Psoas muscle (tissue), 8 donors: ENCODE measurements around the gene CDH4. TPM values are rescaled to one million over a fixed set of nuclear protein-coding genes. Genes with fewer than 3 reads are reported as not detected.

Source experiments
- ATAC-seq, 4 donors: fragments of 200-7000 bp; cut with Tn5 transposase; one replicate each; pipeline ENCODE4 v1.9.1; 2020; ENCODE audit warnings: moderate library complexity in 3 of 4, mild to moderate bottlenecking in 2 of 4
- DNase-seq, 2 donors: peaks; one replicate each; pipeline ENCODE4 v3.0.0-alpha.2; 2020
- H3K27ac ChIP-seq: fragments of 200-600 bp; one replicate; pipeline ENCODE4 v1.8.0; 2022
- H3K27me3 ChIP-seq, 3 donors: fragments of 200-600 bp in 1 of 3; one replicate each; pipeline versions ENCODE4 v1.6.1 to v1.8.0; 2013 to 2022; ENCODE audit warnings: low read length in 2 of 3, mild to moderate bottlenecking in 2 of 3, moderate library complexity in 1 of 3; ENCODE audit not compliant: insufficient read depth in 3 of 3
- H3K36me3 ChIP-seq, 2 donors: fragments of 200-600 bp in 1 of 2; one replicate each; pipeline versions ENCODE4 v1.6.1 to v1.8.0; 2013 to 2022; ENCODE audit warnings: low read depth in 1 of 2, mild to moderate bottlenecking in 1 of 2, moderate library complexity in 1 of 2; ENCODE audit not compliant: insufficient read depth in 1 of 2
- H3K4me1 ChIP-seq: fragments of 200-600 bp; one replicate; pipeline ENCODE4 v1.8.0; 2022
- H3K4me3 ChIP-seq: fragments of 200-600 bp; one replicate; pipeline ENCODE4 v1.8.0; 2022; ENCODE audit warnings: mild to moderate bottlenecking
- H3K9me3 ChIP-seq: fragments of 200-600 bp; one replicate; pipeline ENCODE4 v1.8.0; 2022
- WGBS, 3 donors: extraction: QIAGEN DNeasy Blood & Tissue Kit; methylation state at CpG; one replicate each; pipeline versions ENCODE4 v1.1.6 to v1.1.7; 2013; 5-methylcytosine and 5-hydroxymethylcytosine counted together
- intact Hi-C, 2 donors: fragments of 100-400 bp; cut with DNase I; formaldehyde crosslinking; loops; one replicate each; pipeline versions ENCODE4 v1.11.0 to v1.14.2; 2022
- polyA plus RNA-seq, 3 donors: library from polyadenylated mRNA; stranded (reverse); fragments of 200-250 nt; gene quantifications; one replicate each; pipeline ENCODE4 v1.2.3, GENCODE V29; 2013
- total RNA-seq, 4 donors: library from RNA; stranded (reverse); fragmentation: NEBNext Ultra II Directional in 2 of 4; extraction: Animal tissue kit (Norgen Biotek cat#: 25700) in 2 of 4; gene quantifications; one replicate each; pipeline versions ENCODE4 v1.2.1 to v1.2.4, GENCODE V29; 2021 to 2023
- TF ChIP-seq, protein P1 (sequence below): fragments of 200-600 bp; IDR thresholded peaks from one replicate; pipeline ENCODE4 v1.8.0; 2022; ENCODE audit warnings: antibody characterized with exemption
- donor health status: healthy with polysubstance abuse.
- donor health status: DM: no; HTN: no; CAD: no; lungs with moderate emphysema.
- donor health status: Bipolar disorder and iron deficiency.
- donor health status: healthy.
- donor health status: DM: yes; HTN: yes; CAD: no.
- donor health status: DM: no; HTN: no; CAD: no.
- donor health status: DM: no; HTN: no; CAD: no.
- donor health status: DM: yes; HTN: yes; CAD: no.

CDH4 gene
- total and polyA plus RNA-seq, 7 donors: 0.26 to 1.0 (median 0.34) TPM

DNA sequence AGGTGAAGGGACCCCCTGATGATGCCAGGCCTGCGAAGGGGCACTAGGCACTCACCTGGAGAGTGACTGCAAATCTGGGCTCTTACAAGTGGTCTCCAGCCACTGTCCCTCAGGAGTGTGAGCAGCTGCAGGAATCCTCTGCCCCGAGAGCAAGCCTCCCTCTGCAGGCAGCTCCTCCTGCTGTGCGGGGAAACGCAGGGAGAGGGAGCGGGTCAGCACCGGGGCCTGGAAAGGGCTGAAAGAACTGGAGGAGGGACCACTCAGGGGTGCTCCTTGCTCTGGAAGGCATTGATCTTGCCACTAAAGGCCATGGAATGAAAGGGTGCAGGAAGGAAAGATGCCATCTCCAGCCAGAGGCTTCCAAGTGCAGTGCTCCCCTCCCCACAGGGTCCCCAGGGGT is 168.0 kb downstream of the CDH4 start:
- Histone ChIP-seq H3K9me3 (no peaks in the 10 kb centered on the region), H3K4me3 (no peak overlapping the region), H3K27ac (no peak overlapping the region), H3K36me3 (no peaks in the 10 kb centered on the region), H3K27me3 (no peaks in the 10 kb centered on the region), H3K4me1 (peaks cover 6% of the 10 kb centered on the region)
- intact Hi-C loops: no loop called here
- WGBS, 3 donors: 80 to 96% (median 90%) methylated on average over 6 of the region's 6 CpGs
- ATAC-seq: no peak
- DNase-seq: no peak
- TF ChIP-seq, protein P1, sequence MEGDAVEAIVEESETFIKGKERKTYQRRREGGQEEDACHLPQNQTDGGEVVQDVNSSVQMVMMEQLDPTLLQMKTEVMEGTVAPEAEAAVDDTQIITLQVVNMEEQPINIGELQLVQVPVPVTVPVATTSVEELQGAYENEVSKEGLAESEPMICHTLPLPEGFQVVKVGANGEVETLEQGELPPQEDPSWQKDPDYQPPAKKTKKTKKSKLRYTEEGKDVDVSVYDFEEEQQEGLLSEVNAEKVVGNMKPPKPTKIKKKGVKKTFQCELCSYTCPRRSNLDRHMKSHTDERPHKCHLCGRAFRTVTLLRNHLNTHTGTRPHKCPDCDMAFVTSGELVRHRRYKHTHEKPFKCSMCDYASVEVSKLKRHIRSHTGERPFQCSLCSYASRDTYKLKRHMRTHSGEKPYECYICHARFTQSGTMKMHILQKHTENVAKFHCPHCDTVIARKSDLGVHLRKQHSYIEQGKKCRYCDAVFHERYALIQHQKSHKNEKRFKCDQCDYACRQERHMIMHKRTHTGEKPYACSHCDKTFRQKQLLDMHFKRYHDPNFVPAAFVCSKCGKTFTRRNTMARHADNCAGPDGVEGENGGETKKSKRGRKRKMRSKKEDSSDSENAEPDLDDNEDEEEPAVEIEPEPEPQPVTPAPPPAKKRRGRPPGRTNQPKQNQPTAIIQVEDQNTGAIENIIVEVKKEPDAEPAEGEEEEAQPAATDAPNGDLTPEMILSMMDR: no peak

DNA sequence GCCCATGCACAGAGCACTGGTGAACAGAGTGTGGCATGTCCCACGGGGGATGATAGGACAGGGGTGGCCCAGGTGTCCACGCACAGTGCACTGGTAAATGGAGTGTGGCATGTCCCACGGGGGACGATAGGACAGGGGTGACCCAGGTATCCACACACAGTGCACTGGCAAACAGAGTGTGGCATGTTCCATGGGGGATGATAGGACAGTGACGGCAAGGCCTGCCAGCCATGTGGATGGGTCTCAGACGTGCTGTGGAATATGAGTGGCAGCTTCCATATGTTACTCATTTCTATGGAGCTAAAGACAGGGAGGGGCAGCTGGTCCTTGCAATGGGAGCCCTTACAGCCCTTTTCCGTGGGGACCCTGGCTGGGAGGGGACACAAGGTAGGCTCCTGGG is 168.7 kb downstream of the CDH4 start:
- H3K27ac ChIP-seq: no peak overlapping the region
- no peak for DNase-seq
- ATAC-seq: no peak
- TF ChIP-seq, protein P1: no peak
- H3K4me1 ChIP-seq: peaks cover 6% of the 10 kb centered on the region
- no peaks in the 10 kb centered on the region for H3K27me3 ChIP-seq
- H3K4me3 ChIP-seq: no peak overlapping the region
- H3K9me3 ChIP-seq: no peaks in the 10 kb centered on the region
- intact Hi-C loops: no loop called here
- H3K36me3 ChIP-seq: no peaks in the 10 kb centered on the region
- WGBS, 3 donors: 83 to 89% (median 87%) methylated on average over 7 of the region's 7 CpGs

DNA sequence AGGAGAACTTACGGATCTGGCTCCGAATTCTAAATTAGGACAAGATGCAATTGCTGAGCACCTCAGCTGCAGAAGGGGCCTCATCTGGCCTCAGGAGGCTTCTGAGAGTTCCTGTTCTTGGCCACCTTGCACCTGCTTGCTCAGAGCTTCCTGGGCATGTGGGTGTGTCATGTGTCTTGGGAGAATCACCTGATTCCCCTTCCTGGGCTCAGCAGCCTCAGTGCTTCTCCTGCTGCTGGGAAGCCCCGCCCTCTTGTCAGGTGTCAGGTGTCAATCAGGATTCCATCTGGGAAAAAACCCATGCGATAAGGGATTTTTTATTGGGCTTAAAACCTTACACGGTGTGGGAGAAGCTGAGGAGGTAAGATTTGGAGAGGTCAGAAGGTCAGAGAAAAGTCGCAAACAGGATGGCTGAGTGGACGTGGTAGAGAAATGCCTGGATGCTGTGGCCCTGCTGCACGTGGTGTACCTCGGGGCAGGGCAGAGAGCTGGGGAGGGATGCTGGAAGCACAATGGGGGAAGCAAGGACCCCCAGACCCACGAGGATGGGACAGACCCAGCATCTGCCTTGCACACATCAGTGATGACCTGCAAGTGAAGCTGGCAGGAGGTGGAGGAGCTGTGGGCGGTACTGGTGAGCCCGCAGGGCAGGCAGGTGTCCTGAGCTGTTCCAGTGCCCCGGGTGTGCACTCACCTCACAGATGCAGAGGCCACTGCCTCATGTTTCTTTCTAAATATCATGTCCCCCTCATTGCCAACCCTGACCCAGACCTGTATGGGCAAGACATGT is 170.8 kb downstream of the CDH4 start:
- no peak for ATAC-seq
- no peaks in the 10 kb centered on the region for H3K36me3 ChIP-seq
- no peak for DNase-seq
- no peak overlapping the region for H3K4me3 ChIP-seq
- no peak overlapping the region for H3K27ac ChIP-seq
- TF ChIP-seq, protein P1: no peak
- whole genome bisulfite sequencing, 3 donors: 53 to 68% (median 60%) methylated on average over 13 of the region's 13 CpGs
- H3K27me3 ChIP-seq: no peaks in the 10 kb centered on the region
- no peaks in the 10 kb centered on the region for H3K9me3 ChIP-seq
- intact Hi-C loops: no loop called here
- H3K4me1 ChIP-seq: peaks cover under 1% of the 10 kb centered on the region

DNA sequence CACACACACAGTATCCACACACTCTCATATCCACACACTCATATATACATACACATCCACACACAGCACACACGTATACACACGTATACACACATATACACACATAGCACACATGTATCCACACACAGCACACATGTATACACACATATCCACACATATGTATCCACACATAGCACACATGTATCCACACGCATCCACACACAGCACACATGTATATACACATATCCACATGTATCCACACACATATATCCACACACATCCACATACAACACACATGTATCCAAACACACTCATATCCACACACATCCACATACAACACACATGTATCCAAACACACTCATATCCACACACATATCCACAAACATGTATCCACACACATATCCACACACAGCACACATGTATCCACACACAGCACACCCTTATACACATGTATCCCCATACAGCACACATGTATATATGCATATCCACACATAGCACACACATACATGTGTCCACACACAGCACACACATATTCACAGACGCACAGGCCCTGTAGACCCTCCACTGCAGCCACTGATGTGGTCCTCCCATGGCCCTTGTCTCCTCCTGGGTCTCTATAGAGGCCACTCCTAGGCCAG is 172.1 kb downstream of the CDH4 start:
- intact Hi-C loops: no loop called here
- 93% methylated on average over 4 of the region's 4 CpGs for WGBS, 3 donors
- TF ChIP-seq, protein P1: no peak
- no peak overlapping the region for H3K4me3 ChIP-seq
- H3K4me1 ChIP-seq: no peaks in the 10 kb centered on the region
- H3K36me3 ChIP-seq: no peaks in the 10 kb centered on the region
- no peak for DNase-seq
- no peak overlapping the region for H3K27ac ChIP-seq
- H3K9me3 ChIP-seq: no peaks in the 10 kb centered on the region
- no peak for ATAC-seq
- H3K27me3 ChIP-seq: no peaks in the 10 kb centered on the region
